Left lung (tissue), 10 donors: Measurements from ENCODE around the gene LGALS4. TPM values are rescaled to one million over a fixed set of nuclear protein-coding genes. Genes with fewer than 3 reads are reported as not detected.

Experiments used
- ATAC-seq: fragments of 200-7000 bp; cut with Tn5 transposase; one replicate; pipeline ENCODE4 v1.9.1; 2020; ENCODE audit warnings: moderate library complexity
- DNase-seq, 4 donors: peaks; one replicate each; pipeline ENCODE4 v3.0.0-alpha.2; 2013 to 2020
- H3K27ac ChIP-seq, 2 donors: fragments of 200-600 bp; sonication (generic) in 1 of 2; one replicate each; pipeline versions ENCODE4 v1.5.0 to v1.8.0; 2020 to 2021
- H3K27me3 ChIP-seq, 2 donors: fragments of 200-600 bp; sonication (generic) in 1 of 2; one replicate each; pipeline versions ENCODE4 v1.5.0 to v1.8.0; 2020 to 2021
- H3K36me3 ChIP-seq, 2 donors: fragments of 200-600 bp; sonication (generic) in 1 of 2; one replicate each; pipeline versions ENCODE4 v1.5.0 to v1.8.0; 2020 to 2021
- H3K4me1 ChIP-seq, 2 donors: fragments of 200-600 bp; one replicate each; pipeline ENCODE4 v1.8.0; 2021
- H3K4me3 ChIP-seq, 2 donors: fragments of 200-600 bp; sonication (generic) in 1 of 2; one replicate each; pipeline versions ENCODE4 v1.5.0 to v1.8.0; 2020 to 2021; ENCODE audit warnings: mild to moderate bottlenecking in 1 of 2
- H3K9me3 ChIP-seq, 2 donors: fragments of 200-600 bp; sonication (generic) in 1 of 2; one replicate each; pipeline versions ENCODE4 v1.5.0 to v1.8.0; 2020 to 2021
- CTCF ChIP-seq, 2 donors: fragments of 200-600 bp; sonication (generic) in 1 of 2; IDR thresholded peaks; one replicate each; pipeline versions ENCODE4 v1.5.0 to v1.8.0; 2021; ENCODE audit warnings: antibody characterized with exemption in 2 of 2
- intact Hi-C, 2 donors: fragments of 100-400 bp; cut with DNase I; formaldehyde crosslinking; loops; one replicate each; pipeline versions ENCODE4 v1.11.2 to v1.14.2; 2022
- polyA plus RNA-seq, 6 donors: library from polyadenylated mRNA; unstranded; fragments of 120-200 nt; gene quantifications; one replicate each; pipeline ENCODE4 v1.2.1, GENCODE V29; 2013; ENCODE audit not compliant: insufficient read length in 6 of 6
- total RNA-seq, 2 donors: library from RNA; stranded (reverse); fragmentation: NEBNext Ultra II Directional; extraction: Animal tissue kit (Norgen Biotek cat#: 25700); gene quantifications; one replicate each; pipeline ENCODE4 v1.2.1, GENCODE V29; 2021
- donor health status: DM: no; HTN: yes; CAD: no.
- donor health status: DM: no; HTN: no; CAD: no.

LGALS4 gene
- total and polyA plus RNA-seq, 8 donors, result 0.64 to 3.4 (median 1.8) TPM

DNA sequence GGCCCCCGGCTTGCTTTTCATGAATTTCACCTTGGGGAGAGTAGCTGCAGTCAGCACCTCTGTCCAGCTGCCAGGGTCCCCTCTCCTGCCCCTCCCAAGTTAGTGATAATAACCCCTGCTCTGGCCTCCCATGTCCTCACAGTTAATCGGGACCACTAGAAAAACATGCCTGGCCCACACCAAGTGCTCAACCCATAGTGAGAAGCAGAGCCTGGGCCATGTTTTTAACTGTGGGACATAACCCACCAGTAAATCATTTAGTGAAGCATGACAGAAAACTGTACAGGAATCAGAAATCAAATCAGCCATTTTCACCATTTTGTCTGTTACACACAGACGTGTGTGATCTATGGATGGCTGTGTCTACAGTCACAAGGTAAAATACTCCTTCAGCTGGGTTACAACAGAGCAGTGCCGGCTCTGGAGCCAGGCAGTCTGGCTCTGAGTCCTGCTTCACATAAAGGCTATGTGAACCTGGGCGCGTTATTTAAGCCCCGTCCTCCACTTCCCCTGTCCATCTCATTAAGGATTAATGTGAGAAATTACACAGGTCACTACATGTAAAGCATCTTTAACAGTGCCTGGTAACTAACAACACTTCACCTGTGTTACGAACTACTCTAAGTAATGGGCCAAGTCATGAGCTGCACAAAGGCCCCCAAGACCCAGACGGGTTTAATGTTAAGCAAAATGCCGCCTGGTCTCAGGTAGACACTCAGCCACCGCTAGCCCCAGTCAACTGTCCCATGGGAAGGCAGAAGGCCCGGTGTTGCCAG is 26.4 kb upstream of the LGALS4 start:
- no peaks in the 10 kb centered on the region for H3K27me3 ChIP-seq
- intact Hi-C loops, result no loop called here
- H3K4me3 ChIP-seq, result no peak overlapping the region
- no peak overlapping the region for H3K27ac ChIP-seq
- H3K4me1 ChIP-seq, result peaks cover 0 to 14% of the 10 kb centered on the region in 2 donors
- no peak for TF ChIP-seq CTCF (IDR thresholded peaks at IDR 0.05)
- no peak for ATAC-seq
- peaks cover 3 to 97% of the 10 kb centered on the region in 2 donors for H3K36me3 ChIP-seq
- no peaks in the 10 kb centered on the region for H3K9me3 ChIP-seq
- no peak for DNase-seq

GRCh38 chr19:38838208-38838985 is 25.7 kb upstream of the LGALS4 start:
- Histone ChIP-seq H3K36me3 (peaks cover 3 to 89% of the 10 kb centered on the region in 2 donors), H3K27me3 (no peaks in the 10 kb centered on the region), H3K4me3 (no peak overlapping the region), H3K27ac (peak overlapping the region in 1 of 2 donors; percentile 42), H3K9me3 (no peaks in the 10 kb centered on the region), H3K4me1 (peaks cover 0 to 7% of the 10 kb centered on the region in 2 donors)
- intact Hi-C loops, result no loop called here
- ATAC-seq, result peak; percentile 45
- DNase-seq, result no peak
- TF ChIP-seq CTCF (IDR thresholded peaks at IDR 0.05), result no peak

GRCh38 chr19:38837656-38838121 is 24.9 kb upstream of the LGALS4 start:
- H3K4me1 ChIP-seq, result peaks cover 0 to 10% of the 10 kb centered on the region in 2 donors
- no peak overlapping the region for H3K4me3 ChIP-seq
- ATAC-seq, result peak; percentile 36
- H3K9me3 ChIP-seq, result no peaks in the 10 kb centered on the region
- intact Hi-C loops, result no loop called here
- no peaks in the 10 kb centered on the region for H3K27me3 ChIP-seq
- peaks cover 3 to 82% of the 10 kb centered on the region in 2 donors for H3K36me3 ChIP-seq
- TF ChIP-seq CTCF (IDR thresholded peaks at IDR 0.05), result no peak
- peak overlapping the region; percentile 33 to 42 for H3K27ac ChIP-seq
- DNase-seq, result no peak

DNA sequence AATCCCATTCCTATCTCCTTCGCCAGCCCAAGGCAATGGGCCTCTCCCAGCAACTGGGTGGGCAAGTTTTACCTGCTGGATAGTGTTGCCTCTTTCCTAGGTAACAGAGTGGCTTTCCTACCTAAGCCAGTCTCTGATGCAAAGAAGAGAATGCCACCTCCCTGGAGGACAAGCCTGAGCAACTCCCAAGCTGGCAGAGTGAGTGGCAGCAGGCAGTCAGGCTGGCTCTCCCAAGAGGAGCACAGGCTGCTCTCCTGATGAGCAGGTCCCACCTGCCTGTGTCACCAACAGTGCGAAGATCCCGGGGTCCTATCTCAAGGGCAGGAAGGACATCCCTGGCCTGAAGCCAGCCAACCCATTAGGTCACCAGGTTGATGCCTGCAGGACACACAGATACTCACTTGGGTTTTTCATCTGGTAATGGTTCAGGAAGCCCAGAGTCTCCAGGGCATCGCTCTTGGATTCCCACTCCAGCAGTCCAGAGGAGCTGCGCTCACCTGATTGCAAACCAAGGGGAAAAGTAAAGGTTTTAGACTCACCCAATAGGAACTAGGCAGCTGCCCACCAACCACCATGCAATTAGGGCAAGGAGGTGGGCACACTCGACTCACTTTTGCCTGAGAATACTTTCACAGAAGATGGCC is 24.4 kb upstream of the LGALS4 start:
- Histone ChIP-seq H3K36me3 (peaks cover 3 to 76% of the 10 kb centered on the region in 2 donors), H3K4me3 (no peak overlapping the region), H3K4me1 (peaks cover 0 to 16% of the 10 kb centered on the region in 2 donors), H3K9me3 (no peaks in the 10 kb centered on the region), H3K27me3 (no peaks in the 10 kb centered on the region), H3K27ac (peak overlapping the region; percentile 9 to 33)
- intact Hi-C loops, result no loop called here
- no peak for DNase-seq
- no peak for ATAC-seq
- no peak for TF ChIP-seq CTCF (IDR thresholded peaks at IDR 0.05)
